GM18870 (cell line): ENCODE measurements around the gene CTXN1.
A peak's percentile ranks its signal among the peaks of the same experiment; 100 is the strongest.
"Not testable (repeated sequence)": the region's sequence is repeated elsewhere in the genome, so short reads cannot be mapped to it uniquely, and the experiment has no call there.

Experiments used
- ATAC-seq: cut with Tn5 transposase; IDR thresholded peaks from one replicate; pipeline ENCODE4 v1.9.1; 2021; ENCODE audit warnings: moderate library complexity; ENCODE audit not compliant: unreplicated experiment

CTXN1 gene

DNA sequence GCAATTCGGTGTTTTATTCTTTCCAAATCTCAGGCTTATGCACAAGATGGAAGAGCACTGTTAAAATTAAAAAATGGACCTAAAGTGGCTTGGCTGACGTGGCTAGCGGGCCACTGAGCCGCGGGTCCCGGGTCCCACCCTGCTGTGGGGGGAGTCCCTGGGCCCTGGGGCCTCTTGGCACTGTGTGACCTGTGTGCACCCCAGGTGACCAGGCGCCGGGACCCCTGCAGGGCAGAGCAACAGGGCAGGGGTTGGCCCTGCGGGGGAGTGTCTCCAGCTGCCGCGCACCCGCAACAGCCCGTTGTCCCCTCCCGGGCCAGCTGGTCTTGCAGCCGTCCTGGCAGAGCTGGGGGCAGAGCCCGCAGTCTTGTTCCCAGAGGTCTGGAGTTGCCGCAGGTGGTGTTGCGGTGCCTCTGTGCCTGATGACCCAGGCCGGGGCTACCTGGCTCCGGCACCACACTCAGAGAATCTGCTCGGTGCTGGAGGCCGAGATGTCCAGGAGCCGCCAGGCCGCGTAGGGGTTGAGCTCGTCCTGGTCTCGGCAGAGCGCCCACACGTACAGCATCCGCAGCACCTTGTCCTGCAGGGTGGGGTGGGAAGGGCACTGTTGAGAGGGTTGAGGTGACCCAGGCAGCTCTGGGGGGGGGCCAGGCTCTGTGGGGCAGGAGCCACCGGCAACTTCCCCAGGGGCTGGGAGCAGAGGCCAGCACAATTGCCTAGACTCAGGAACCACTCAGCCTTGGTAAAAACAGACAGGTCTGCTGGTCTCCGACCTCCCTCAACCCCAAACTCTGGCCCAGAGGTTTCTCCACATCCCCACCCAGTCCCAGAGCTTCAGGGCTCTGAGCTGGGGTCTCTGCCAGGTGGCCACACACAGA, 1.0 kb upstream of the CTXN1 start:
- no peak for ATAC-seq

- ATAC-seq = no peak
These were observed 624 bp downstream of the CTXN1 start for GRCh38 chr19:7925171-7925851.

DNA sequence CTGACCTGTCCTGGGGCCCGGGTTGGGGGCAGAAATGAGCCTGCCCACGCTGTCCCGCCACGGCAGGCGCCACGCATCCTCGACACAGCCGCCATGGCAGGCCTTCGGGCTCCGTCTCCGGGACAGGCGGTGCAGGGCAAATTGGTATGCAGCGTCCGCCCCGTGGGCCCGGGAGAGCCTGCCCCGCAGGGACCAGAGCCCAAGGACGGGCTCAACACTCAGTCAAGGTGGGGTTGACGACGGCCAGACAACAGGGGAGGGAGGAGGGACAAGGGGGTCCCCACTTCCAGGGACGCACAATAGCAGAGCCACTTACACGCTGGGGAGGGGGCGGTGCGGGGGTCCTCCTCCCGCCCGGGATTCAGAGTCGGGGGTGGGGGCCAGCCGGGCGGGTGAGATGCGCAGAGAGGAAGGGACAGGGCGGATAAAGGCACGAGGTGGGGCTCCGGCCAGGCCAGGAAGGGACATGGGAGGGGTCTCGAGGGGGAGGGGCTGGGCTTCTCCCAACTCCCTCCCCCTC, 1.2 kb downstream of the CTXN1 start:
- no peak for ATAC-seq

GRCh38 chr19:7924241-7924640, 1.7 kb downstream of the CTXN1 start:
- no peak for ATAC-seq

GRCh38 chr19:7923295-7924191, 2.4 kb downstream of the CTXN1 start:
- no peak for ATAC-seq

DNA sequence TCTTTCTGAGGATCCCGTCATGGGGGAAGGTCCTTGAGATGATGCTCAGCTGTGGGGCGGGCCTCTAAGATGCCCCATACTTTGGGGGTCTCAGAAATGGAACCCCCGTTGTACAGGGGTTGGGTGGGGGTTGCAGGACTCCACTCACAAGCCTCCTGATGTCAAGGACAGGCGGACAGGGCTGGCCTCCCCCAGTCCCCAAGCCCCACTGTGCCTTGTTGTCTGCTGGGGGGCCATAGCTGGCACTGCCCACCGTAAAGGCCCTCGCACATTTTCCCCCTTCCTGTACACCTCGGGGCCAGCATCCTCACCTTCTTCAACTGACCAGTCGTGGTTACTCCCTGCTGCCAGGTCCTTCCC, 3.1 kb downstream of the CTXN1 start:
- ATAC-seq = no peak

DNA sequence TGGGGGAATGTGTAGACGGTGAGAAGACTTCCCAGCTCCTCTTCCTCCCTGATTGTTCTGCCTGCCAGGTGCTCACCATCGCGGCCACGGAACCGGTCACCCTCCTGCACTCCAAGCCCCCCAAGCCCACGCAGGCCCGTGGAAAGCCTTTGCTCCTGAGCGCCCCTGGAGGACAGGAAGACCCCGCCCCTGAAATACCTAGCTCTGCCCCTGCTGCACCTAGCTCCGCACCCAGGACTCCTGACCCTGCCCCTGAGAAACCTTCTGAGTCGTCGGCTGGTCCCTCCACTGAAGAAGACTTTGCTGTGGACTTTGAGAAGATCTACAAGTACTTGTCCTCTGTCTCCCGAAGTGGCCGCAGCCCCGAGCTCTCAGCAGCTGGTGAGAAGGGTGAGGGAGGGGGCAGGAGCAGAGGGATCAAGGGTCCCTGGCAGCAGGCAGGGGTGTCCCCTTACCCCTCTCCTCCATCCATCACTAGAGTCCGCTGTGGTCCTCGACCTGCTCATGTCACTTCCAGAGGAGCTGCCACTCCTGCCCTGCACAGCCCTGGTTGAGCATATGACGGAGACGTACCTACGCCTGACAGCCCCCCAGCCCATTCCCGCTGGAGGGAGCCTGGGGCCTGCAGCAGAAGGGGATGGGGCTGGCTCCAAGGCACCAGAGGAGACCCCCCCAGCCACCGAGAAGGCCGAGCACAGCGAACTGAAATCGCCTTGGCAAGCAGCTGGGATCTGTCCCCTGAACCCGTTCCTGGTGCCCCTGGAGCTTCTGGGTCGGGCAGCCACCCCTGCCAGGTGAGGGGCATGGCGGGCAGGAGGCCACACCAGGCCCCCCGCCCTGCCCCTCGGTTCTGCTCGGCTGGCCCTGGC, 3.7 kb downstream of the CTXN1 start:
- no peak for ATAC-seq

DNA sequence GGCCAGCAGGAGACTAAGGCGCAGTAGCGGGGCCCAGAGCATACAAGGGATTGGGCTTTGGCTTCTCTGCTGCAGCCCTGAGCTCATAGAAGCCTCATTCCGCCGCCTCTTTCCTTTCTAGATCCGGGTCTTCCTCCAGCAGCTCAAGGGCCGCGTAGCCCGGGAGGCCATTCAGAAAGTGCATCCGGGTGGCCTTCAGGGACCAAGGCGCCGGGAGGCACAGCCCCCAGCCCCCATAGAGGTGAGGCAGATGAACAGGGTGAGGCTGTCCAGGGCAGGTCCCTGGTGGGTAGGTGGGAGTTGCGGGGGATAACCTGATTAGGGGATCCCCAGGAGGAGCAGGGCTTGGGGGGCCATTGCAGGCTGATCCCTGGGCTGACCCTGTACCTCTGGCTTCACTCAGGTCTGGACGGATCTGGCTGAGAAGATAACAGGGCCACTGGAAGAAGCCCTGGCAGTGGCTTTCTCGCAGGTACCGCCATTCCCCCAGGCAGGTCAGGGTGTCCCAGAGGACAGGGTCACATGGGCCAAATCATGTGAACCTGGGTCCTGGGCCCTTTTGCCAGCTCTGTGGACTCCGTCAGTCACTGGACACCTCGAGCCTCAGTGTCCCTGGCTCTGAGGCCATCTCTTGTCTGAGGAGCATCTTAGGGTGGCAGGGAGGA, 4.5 kb downstream of the CTXN1 start:
- ATAC-seq = no peak

- peak; percentile 19 for ATAC-seq
These were observed 5.2 kb downstream of the CTXN1 start for GRCh38 chr19:7920519-7921301.

DNA sequence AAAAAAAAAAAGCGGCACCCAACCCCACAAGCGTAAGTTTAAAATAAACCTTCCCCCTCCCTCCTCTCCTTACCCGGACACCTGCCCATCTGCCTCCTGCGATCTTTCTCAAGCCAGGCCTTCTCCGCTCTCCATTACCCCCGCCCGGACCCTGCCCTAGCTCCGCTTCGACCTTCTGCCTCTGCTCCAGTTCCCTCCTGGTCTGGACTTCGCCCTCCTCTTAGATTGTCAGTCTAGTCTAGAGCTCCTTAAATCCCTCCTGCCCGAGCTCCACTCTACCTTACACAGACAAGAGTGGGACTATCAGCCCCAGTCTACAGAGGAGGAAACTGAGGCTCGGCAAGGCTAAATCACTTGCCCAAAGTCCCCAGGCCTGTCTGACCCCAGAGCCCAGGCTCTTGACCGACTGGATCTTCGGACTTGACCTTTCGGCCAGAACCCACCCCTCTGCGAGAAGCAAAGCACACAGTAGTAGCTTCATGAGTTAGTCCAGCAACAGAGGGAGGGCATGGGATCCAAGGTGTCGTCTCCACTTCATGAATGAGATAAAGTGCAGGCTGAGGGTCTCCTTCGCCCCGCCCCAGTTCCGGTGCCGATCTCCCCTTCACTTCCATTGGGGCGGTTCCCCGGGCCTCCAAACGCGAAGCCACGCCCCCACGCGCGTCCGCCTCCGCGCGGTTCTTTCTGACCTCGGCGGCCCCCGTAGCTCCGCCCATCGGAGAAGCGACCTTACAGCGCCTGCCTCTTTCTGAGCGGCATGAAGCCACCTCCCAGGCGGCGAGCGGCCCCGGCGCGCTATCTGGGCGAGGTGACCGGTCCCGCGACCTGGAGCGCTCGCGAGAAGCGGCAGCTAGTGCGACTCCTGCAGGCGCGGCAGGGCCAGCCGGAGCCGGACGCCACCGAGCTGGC, 6.1 kb downstream of the CTXN1 start, which contains the start of gene SNAPC2:
Gene SNAPC2, plus strand, starts transcription at position 729 of the 909 bp plus-strand sequence. Its CDS starts 29 bp downstream, at position 758.
- peak; percentile 51 for ATAC-seq

DNA sequence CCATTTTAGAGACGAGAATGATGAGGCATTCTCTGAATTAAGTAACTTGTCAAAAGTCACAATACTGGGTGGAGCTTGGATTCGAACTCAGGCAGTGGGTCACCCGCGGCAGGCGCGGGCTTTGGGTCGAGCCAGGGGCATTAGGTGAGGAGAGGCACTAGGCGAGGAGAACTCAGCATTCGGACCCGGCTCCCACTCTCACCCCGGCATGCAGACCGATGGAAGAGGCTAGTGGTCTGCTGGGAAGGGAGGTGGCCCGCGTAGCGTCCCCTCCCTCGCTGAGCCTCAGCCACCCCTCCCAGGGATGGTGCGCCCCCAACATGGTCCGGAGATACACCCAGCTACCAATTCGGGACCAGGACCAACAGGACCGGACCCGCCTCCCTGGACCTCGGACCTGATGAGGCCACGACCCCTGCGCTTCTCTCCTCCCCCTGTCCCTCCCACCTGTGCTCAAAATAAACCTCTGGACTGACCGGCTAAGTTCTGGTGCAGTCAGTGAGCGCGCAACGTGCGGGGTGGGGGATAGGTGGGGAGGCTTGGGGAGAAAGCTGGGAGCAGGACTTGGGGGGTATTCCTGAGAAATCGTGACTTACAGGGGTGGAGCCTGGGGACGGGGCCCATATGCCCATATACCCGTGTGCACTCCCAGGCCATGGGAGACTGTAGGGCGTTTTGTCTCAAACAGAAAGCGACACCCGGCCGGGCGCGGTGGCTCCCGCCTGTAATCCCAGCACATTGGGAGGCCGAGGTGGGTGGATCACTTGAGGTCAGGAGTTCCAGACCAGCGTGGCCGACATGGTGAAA, 7.1 kb downstream of the CTXN1 start:
- no peak for ATAC-seq

DNA sequence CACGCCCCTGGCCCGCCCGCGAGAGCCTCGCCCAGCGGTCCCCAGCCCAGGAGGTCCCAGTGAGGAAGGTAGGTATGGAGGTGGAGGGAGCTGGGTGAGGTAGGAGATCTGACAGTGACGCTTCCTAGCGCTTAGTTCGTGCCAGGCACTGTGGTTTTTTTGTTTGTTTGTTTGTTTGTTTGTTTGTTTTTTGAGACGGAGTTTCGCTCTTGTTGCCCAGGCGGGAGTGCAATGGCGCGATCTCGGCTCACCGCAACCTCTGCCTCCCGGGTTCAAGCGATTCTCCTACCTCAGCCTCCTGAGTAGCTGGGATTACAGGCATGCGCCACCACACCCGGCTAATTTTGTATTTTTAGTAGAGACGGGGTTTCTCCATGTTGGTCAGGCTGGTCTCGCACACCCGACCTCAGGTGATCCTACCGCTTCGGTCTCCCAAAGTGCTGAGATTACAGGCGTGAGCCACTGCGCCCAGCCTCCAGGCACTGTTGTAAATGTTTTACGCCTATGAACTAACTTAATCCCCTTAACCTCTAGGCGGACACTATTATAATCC, 7.8 kb downstream of the CTXN1 start:
- not testable (repeated sequence) for ATAC-seq

- no peak for ATAC-seq
These were observed 8.5 kb downstream of the CTXN1 start for GRCh38 chr19:7917267-7918061.

GRCh38 chr19:7916955-7917266, 9.0 kb downstream of the CTXN1 start:
- no peak for ATAC-seq

GRCh38 chr19:7916103-7916954, 9.6 kb downstream of the CTXN1 start:
- no peak for ATAC-seq
